Large intestine (tissue), 3 donors: Measurements from ENCODE around the gene MTMR1. TPM values are rescaled to one million over a fixed set of nuclear protein-coding genes. Genes with fewer than 3 reads are reported as not detected.

Source experiments
- DNase-seq, 2 donors: peaks; one replicate each; pipeline versions ENCODE4 v3.0.0 to v3.0.0-alpha.2; 2013
- H3K27ac ChIP-seq: one replicate; pipeline ENCODE4 v1.5.1; 2013; ENCODE audit warnings: low read length
- H3K27me3 ChIP-seq: 2 replicates; pipeline ENCODE4 v1.6.1; 2013; ENCODE audit warnings: low read length; ENCODE audit not compliant: control insufficient read depth, insufficient read depth
- H3K36me3 ChIP-seq: 2 replicates; pipeline ENCODE4 v1.6.1; 2013; ENCODE audit warnings: low read length; ENCODE audit not compliant: control insufficient read depth, insufficient read depth
- H3K4me1 ChIP-seq: one replicate; pipeline ENCODE4 v1.6.1; 2013; ENCODE audit warnings: low read length; ENCODE audit not compliant: control insufficient read depth, insufficient read depth
- H3K4me3 ChIP-seq: one replicate; pipeline ENCODE4 v1.5.1; 2013; ENCODE audit warnings: low read length
- H3K9me3 ChIP-seq: one replicate; pipeline ENCODE4 v1.6.1; 2013; ENCODE audit warnings: mild to moderate bottlenecking, low read depth, low read length, moderate library complexity; ENCODE audit not compliant: control insufficient read depth
- WGBS: methylation state at CpG from one replicate; pipeline ENCODE4 v1.1.5; 2013; ENCODE audit warnings: low lambda C conversion rate; ENCODE audit not compliant: insufficient coverage; 5-methylcytosine and 5-hydroxymethylcytosine counted together
- polyA plus RNA-seq: library from polyadenylated mRNA; unstranded; fragments of 120-200 nt; gene quantifications from one replicate; pipeline ENCODE4 v1.2.1, GENCODE V29; 2013

The MTMR1 gene
- polyA plus RNA-seq, 1 donor = 19.5 TPM

DNA sequence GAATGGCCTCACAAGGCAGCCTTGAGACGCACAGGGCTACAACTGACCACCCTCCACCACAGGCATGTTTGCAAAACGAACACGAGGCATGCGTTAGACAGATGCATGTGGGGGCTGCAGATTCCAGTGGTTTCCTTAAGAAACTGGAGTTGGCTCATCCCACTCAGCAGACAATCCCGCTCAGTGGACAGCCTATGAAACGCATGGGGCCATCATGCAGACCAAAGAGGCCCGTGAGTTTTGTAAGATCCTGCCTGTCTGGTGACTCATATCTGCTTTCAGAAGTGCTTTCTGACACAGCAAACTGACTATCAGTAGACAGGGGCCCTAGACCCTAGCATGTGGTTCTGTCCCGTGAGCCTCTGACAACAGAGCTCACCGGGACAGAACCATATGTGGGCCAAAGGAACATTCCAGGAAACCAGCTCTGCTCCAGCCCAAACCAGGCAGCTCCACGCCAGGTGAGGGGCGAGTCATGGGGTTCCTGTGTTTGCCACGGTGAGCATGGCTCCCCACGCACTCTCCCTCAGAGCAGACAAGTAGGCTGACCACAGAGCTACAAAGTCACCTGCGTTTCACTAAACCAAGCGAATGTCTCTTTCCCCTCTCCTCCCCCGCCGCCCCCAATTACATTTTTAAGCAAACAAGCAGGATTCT is 74.4 kb downstream of the MTMR1 start:
- Histone ChIP-seq H3K4me3 (no peak overlapping the region), H3K9me3 (no peaks in the 10 kb centered on the region), H3K4me1 (no peaks in the 10 kb centered on the region), H3K36me3 (peaks cover 8% of the 10 kb centered on the region), H3K27ac (no peak overlapping the region), H3K27me3 (no peaks in the 10 kb centered on the region)
- no CpG with 5 or more reads among the region's 17 CpGs for WGBS
- DNase-seq = no peak

DNA sequence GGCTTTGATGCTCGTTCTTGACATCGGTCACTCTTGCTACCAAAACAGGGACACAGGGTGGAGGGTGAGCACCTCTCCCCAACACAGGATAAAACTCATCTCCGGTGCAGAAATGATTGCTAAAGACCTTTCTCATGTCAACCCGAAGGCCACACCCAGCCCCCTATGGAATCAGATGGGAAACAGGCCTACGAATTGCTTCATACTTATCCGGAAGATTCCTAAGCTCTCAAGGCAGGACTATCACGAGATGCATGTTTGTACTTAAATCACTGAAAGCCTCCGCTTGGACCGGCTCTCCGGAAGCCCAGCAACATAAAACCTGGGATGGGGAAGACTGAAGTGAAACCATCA is 74.9 kb downstream of the MTMR1 start:
- DNase-seq = no peak
- H3K27me3 ChIP-seq = no peaks in the 10 kb centered on the region
- no peak overlapping the region for H3K27ac ChIP-seq
- no CpG with 5 or more reads among the region's 10 CpGs for WGBS
- H3K36me3 ChIP-seq = peaks cover 8% of the 10 kb centered on the region
- no peaks in the 10 kb centered on the region for H3K4me1 ChIP-seq
- no peak overlapping the region for H3K4me3 ChIP-seq
- no peaks in the 10 kb centered on the region for H3K9me3 ChIP-seq

DNA sequence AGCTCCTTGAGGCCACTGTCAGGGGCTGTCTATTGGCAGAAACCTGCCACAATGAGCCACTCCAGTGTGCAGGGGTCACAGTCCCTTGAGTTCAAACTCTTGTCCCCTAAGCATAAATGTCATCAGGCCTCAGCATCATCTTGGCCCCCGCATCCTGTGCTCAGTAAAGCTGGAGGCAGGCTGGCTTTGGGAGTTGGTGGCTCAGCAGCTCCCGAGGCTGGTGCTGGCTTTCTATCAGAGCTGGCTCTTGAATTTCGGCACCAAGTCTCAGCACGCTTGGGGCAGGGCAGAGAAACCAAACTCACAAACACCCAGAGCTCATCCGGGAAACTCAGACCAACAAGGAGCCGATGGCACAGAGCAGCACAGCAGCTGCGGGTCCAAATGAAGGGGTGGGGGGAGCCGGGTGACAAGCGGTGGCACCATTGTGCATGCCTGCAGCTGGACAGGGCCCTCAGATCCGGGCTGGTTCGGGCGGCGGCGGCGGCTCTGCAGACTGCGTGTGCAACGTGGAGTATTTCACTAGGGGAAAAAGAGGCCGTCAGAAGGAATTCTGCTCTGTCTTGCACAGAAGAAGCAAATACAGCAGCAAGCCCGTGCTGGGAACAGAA is 75.5 kb downstream of the MTMR1 start:
- no CpG with 5 or more reads among the region's 19 CpGs for WGBS

DNA sequence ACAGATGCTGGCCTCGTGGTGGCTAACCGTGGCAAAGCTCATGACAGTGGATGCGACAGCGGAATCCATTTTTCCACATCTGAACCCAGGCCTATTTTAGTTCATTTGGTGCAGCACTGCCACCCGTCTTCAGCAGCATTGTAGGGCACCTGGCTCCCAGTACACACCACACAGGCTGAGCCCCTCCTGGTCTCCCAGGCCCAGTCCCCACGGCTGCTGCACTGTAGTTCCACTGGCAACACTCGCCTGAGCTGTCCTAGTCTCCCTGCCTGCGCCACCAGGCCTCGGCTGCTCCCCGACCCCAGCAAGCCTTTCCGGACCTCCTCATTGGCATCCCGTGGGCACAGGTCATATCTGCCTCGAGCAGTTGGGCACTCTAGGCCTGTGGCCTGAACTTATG is 76.2 kb downstream of the MTMR1 start:
- Histone ChIP-seq H3K27me3 (no peaks in the 10 kb centered on the region), H3K4me1 (no peaks in the 10 kb centered on the region), H3K9me3 (no peaks in the 10 kb centered on the region), H3K27ac (no peak overlapping the region), H3K36me3 (peaks cover 8% of the 10 kb centered on the region), H3K4me3 (no peak overlapping the region)
- DNase-seq = no peak
- no CpG with 5 or more reads among the region's 13 CpGs for WGBS

More for the DNA sequence above, 75.5 kb downstream of the MTMR1 start:
- H3K4me3 ChIP-seq = no peak overlapping the region
- no peak for DNase-seq
- H3K27ac ChIP-seq = no peak overlapping the region
- no peaks in the 10 kb centered on the region for H3K9me3 ChIP-seq
- peaks cover 8% of the 10 kb centered on the region for H3K36me3 ChIP-seq
- no peaks in the 10 kb centered on the region for H3K4me1 ChIP-seq
- no peaks in the 10 kb centered on the region for H3K27me3 ChIP-seq

DNA sequence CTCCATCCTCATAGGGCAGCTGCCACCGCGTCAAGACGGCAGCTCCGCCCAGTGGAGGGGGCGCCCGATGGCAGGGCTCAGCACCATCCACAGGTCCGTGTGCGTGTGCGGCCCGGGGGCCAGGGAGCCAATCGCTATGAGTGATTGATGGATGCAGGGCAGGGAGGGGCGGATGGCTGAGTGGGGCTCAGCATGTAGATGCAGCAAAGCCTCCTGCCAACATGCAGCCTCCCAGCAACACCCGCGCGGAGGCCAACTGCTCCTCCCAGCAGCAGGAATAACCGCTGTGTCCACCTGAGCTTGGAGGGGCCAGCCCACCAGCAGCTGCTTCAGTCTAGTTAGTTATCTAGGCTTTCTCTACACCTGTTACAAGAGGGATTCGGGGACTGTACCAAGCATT is 77.4 kb downstream of the MTMR1 start:
- no peaks in the 10 kb centered on the region for H3K27me3 ChIP-seq
- H3K4me3 ChIP-seq = no peak overlapping the region
- no peaks in the 10 kb centered on the region for H3K4me1 ChIP-seq
- H3K27ac ChIP-seq = no peak overlapping the region
- no CpG with 5 or more reads among the region's 17 CpGs for WGBS
- no peak for DNase-seq
- peaks cover 10% of the 10 kb centered on the region for H3K36me3 ChIP-seq
- no peaks in the 10 kb centered on the region for H3K9me3 ChIP-seq

DNA sequence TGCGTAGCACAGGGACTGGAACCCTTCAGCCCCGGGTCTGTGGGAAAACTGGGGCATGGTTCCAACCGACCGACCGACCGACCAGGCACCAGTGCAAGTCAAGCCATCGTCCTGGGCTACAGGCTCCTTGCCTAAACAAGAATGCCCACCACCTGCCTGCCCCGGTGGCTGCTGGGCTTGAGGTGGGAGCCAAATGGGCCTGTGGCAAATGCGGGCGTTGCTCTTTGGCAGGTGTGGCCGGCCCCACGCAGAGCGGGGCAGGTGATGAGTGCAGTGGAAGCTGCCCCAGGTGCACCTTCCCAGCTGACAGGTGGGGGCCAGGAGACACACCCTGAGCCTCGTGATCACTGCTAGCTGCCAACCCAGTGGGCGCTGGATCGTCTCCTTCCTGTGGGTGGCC is 77.9 kb downstream of the MTMR1 start:
- WGBS = no CpG with 5 or more reads among the region's 16 CpGs
- H3K36me3 ChIP-seq = peaks cover 10% of the 10 kb centered on the region
- no peak overlapping the region for H3K4me3 ChIP-seq
- H3K27me3 ChIP-seq = no peaks in the 10 kb centered on the region
- no peak overlapping the region for H3K27ac ChIP-seq
- no peaks in the 10 kb centered on the region for H3K9me3 ChIP-seq
- no peaks in the 10 kb centered on the region for H3K4me1 ChIP-seq
- DNase-seq = no peak

DNA sequence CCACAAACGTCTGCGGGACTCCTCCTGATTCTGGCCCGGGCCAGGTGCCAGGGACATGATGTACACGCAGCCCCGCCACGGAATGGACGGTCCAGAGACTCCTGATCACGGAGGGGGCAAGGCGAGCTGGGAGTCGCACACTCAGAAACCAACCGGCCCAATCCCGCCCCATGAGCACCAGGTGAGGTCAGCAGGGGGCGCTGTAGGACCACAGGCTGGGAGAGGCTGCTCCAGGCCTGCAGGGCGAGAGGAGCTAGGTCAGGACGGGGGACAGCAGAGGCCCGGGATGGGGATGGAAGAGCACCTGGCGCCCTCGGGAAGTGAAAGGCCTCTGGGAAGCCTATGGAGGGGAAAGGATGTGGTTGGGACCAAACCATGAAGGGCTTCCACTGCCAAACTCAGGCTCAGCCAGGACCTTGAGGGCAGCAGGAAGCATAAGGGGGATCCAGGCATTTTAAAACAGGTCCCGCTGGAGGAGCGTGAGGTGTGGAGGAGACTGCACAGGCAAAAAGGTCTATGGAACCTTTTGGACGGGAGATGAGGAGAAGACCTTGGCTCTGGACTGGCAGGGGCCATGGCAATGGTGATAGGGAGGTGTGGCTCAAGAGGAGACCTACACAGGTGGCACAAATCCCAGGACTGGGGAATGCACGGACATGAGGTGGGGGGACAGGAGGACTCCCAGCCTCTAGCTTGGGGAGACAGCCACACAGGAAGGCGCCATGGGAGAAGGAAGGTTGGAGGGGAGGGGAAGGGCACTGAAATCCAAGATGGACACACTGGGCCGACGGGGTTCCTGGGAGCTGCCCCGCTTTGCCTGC is 79.2 kb downstream of the MTMR1 start:
- H3K27ac ChIP-seq = no peak overlapping the region
- H3K27me3 ChIP-seq = no peaks in the 10 kb centered on the region
- H3K4me3 ChIP-seq = no peak overlapping the region
- H3K4me1 ChIP-seq = no peaks in the 10 kb centered on the region
- WGBS = no CpG with 5 or more reads among the region's 26 CpGs
- H3K36me3 ChIP-seq = peaks cover 10% of the 10 kb centered on the region
- no peaks in the 10 kb centered on the region for H3K9me3 ChIP-seq
- peak; percentile 18 to 38 for DNase-seq

DNA sequence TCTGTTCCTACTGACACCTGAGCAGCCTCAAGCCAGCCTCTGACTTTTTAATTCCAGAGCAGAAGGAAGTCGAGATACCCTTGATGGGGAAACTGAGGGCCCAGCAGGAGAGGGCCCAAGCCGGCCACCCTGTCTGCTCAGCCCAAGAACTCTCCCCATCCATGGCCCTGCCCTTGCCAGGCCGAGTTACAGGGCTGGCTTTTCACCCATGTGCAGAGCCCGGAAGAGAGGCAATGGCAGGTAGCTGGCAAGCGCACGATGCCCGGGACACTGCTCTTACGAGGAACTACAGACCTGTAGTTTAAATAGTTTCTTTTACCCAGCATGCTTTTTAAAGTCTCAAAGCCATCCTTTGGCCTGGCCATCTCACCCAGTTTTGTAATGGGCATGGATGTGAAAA is 79.9 kb downstream of the MTMR1 start:
- Histone ChIP-seq H3K27ac (no peak overlapping the region), H3K4me3 (no peak overlapping the region), H3K4me1 (no peaks in the 10 kb centered on the region), H3K36me3 (peaks cover 10% of the 10 kb centered on the region), H3K27me3 (no peaks in the 10 kb centered on the region), H3K9me3 (no peaks in the 10 kb centered on the region)
- DNase-seq = no peak
- WGBS = no CpG with 5 or more reads among the region's 8 CpGs

DNA sequence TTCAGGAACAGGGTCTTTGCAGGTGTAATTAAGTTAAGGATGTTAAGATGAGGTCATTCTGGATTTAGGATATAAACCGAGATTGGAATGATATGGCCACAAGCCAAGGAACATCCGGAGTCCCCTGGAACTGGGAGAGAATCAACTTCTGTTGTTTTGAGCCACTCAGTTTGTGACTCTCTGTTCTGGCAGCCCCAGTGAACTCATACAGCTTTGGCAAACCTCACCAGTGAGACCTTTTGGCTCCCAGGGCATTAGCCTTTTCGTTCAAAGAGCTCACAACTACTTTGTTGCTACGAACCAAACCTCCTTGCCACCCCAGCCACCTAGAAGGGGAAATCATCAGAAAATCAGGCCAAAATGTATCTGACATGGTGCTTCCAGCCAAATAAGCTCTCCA is 80.4 kb downstream of the MTMR1 start:
- H3K27ac ChIP-seq = no peak overlapping the region
- no peaks in the 10 kb centered on the region for H3K27me3 ChIP-seq
- no peak overlapping the region for H3K4me3 ChIP-seq
- peaks cover 8% of the 10 kb centered on the region for H3K36me3 ChIP-seq
- H3K9me3 ChIP-seq = no peaks in the 10 kb centered on the region
- no peaks in the 10 kb centered on the region for H3K4me1 ChIP-seq
- WGBS = no CpG with 5 or more reads among the region's 4 CpGs
- DNase-seq = no peak

DNA sequence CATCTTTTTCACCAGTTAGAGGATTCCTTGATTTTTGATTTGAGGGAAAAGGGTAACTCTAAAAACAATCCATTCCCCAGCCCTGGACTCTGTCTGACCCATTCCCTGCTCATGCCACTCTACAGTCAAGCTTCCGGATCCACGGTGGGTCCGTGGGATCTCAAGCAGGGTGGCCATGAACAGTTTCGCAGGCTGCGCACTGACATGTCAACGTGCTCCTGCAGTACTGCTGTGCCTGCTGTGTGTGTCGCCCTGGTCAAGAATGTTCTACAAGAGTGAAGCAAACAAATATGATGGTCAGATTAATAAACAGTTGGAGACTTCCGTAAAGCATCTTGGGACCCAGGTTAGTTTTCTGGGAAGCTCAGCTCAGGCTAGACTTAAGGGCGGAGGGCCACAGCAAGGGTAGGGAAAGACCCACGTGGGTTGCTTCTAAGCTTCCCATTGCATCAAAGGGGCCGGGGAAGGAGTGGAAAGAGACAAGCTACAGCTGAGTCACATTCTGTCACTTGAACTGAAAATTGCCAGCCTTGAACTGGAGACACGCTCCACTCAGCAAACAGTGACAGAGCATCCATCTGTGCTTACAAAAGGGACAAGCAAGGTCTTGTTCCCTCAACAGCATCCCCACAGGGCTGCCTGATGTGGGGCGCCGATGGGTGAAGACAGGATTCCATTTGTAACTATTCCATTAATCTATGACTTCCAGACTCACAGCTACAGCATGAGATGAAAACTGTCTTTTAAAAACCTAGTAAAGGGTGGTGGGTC is 81.8 kb downstream of the MTMR1 start:
- WGBS = no CpG with 5 or more reads among the region's 14 CpGs
- Histone ChIP-seq H3K9me3 (no peaks in the 10 kb centered on the region), H3K27me3 (no peaks in the 10 kb centered on the region), H3K4me3 (no peak overlapping the region), H3K36me3 (peaks cover 5% of the 10 kb centered on the region), H3K4me1 (no peaks in the 10 kb centered on the region), H3K27ac (no peak overlapping the region)
- DNase-seq = no peak
